Measurements from ENCODE around the gene FBXL7.

GRCh38 chr5:15966651-15967050 lies 466.7 kb downstream of the FBXL7 start:
- TF ChIP-seq CTCF (conservative IDR thresholded peaks at IDR 0.05; ENCODE audit: low read depth in 2 of 2), result no peak
- no peak for TF ChIP-seq EZH2phosphoT487 (IDR thresholded peaks at IDR 0.05; ENCODE audit: unreplicated experiment)
